ENCODE results near the gene B4GAT1.

Gene B4GAT1

GRCh38 chr11:66317322-66317722, 30.1 kb downstream of the B4GAT1 start:
- peaks cover 3% of the 10 kb centered on the region for H3K36me3 ChIP-seq (ENCODE audit: insufficient read depth, insufficient read length, low read length)
- DNase-seq (ENCODE audit: low read depth, low spot score): no peak
- H3K27me3 ChIP-seq (ENCODE audit: insufficient read depth, insufficient read length): peaks cover 19% of the 10 kb centered on the region
- peak overlapping the region; percentile 54 for H3K9ac ChIP-seq (ENCODE audit: insufficient read length, low read depth)
- peaks cover 11% of the 10 kb centered on the region; the same call in 1 of the 2 replicates for H3K9me3 ChIP-seq (ENCODE audit: insufficient read depth, low read length)
- TF ChIP-seq SUZ12 (IDR thresholded peaks at IDR 0.05; ENCODE audit: extremely low read depth, insufficient read depth, insufficient read length) (no peak), YY1 (IDR thresholded peaks at IDR 0.05; ENCODE audit: insufficient read depth, insufficient read length) (no peak), ZNF274 (IDR thresholded peaks at IDR 0.05; ENCODE audit: low read depth, low read length) (no peak)
- H3K4me1 ChIP-seq (ENCODE audit: insufficient read depth, insufficient read length): peaks cover 41% of the 10 kb centered on the region
- peak overlapping the region; percentile 8 for H3K4me3 ChIP-seq (ENCODE audit: insufficient read length, low read depth)

- Histone ChIP-seq H3K9me3 (ENCODE audit: insufficient read depth, low read length) (peaks cover 11% of the 10 kb centered on the region; the same call in 1 of the 2 replicates), H3K9ac (ENCODE audit: insufficient read length, low read depth) (peak within 1 kb of the TSS; percentile 56), H3K4me1 (ENCODE audit: insufficient read depth, insufficient read length) (peaks cover 41% of the 10 kb centered on the region), H3K36me3 (ENCODE audit: insufficient read depth, insufficient read length, low read length) (peaks cover 3% of the 10 kb centered on the region), H3K4me3 (ENCODE audit: insufficient read length, low read depth) (peak within 1 kb of the TSS; percentile 8), H3K27me3 (ENCODE audit: insufficient read depth, insufficient read length) (peaks cover 19% of the 10 kb centered on the region)
- no peak for DNase-seq (ENCODE audit: low read depth, low spot score)
- no peak for TF ChIP-seq ZNF274 (IDR thresholded peaks at IDR 0.05; ENCODE audit: low read depth, low read length)
- no peak for TF ChIP-seq SUZ12 (IDR thresholded peaks at IDR 0.05; ENCODE audit: extremely low read depth, insufficient read depth, insufficient read length)
- TF ChIP-seq YY1 (IDR thresholded peaks at IDR 0.05; ENCODE audit: insufficient read depth, insufficient read length): no peak
Measured at GRCh38 chr11:66316849-66317251, 30.6 kb downstream of the B4GAT1 start, which contains the start of gene CD248. CD248 (minus strand) TSS chr11:66317044; CDS start chr11:66317027, 17 bp downstream.

- Histone ChIP-seq H3K36me3 (ENCODE audit: insufficient read depth, insufficient read length, low read length) (peaks cover 3% of the 10 kb centered on the region), H3K27me3 (ENCODE audit: insufficient read depth, insufficient read length) (peaks cover 19% of the 10 kb centered on the region), H3K9ac (ENCODE audit: insufficient read length, low read depth) (peak overlapping the region; percentile 56), H3K4me1 (ENCODE audit: insufficient read depth, insufficient read length) (peaks cover 42% of the 10 kb centered on the region), H3K4me3 (ENCODE audit: insufficient read length, low read depth) (no peak overlapping the region), H3K9me3 (ENCODE audit: insufficient read depth, low read length) (peaks cover 11% of the 10 kb centered on the region; the same call in 1 of the 2 replicates)
- no peak for DNase-seq (ENCODE audit: low read depth, low spot score)
- TF ChIP-seq SUZ12 (IDR thresholded peaks at IDR 0.05; ENCODE audit: extremely low read depth, insufficient read depth, insufficient read length) (no peak), ZNF274 (IDR thresholded peaks at IDR 0.05; ENCODE audit: low read depth, low read length) (no peak), YY1 (IDR thresholded peaks at IDR 0.05; ENCODE audit: insufficient read depth, insufficient read length) (no peak)
Measured at GRCh38 chr11:66315921-66316811, 31.3 kb downstream of the B4GAT1 start.

DNA sequence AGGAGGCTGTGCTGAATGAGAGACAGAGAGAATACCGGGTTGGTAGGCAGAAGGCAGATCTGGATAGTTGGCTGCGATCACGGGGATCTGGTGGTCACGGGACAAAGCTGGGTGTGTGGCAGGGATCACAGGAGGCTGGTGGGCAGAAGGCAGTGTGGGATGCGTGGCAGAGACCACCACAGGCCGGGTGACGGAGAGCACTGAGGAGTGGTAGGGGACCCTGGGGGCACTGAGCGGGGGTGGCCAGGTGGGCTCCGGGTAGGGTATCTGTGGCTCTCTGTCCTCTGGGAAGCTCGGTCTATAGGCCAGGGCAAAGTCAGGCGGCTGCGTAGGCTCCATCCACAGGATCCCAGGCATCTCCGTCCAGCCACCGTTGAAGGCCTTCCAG, 31.9 kb downstream of the B4GAT1 start:
- DNase-seq (ENCODE audit: low read depth, low spot score): no peak
- H3K4me1 ChIP-seq (ENCODE audit: insufficient read depth, insufficient read length): peaks cover 45% of the 10 kb centered on the region
- no peak for TF ChIP-seq YY1 (IDR thresholded peaks at IDR 0.05; ENCODE audit: insufficient read depth, insufficient read length)
- TF ChIP-seq ZNF274 (IDR thresholded peaks at IDR 0.05; ENCODE audit: low read depth, low read length): no peak
- no peak for TF ChIP-seq SUZ12 (IDR thresholded peaks at IDR 0.05; ENCODE audit: extremely low read depth, insufficient read depth, insufficient read length)
- peaks cover 11% of the 10 kb centered on the region; the same call in 1 of the 2 replicates for H3K9me3 ChIP-seq (ENCODE audit: insufficient read depth, low read length)
- H3K27me3 ChIP-seq (ENCODE audit: insufficient read depth, insufficient read length): peaks cover 19% of the 10 kb centered on the region
- peak overlapping the region; percentile 56 for H3K9ac ChIP-seq (ENCODE audit: insufficient read length, low read depth)
- peaks cover 3% of the 10 kb centered on the region for H3K36me3 ChIP-seq (ENCODE audit: insufficient read depth, insufficient read length, low read length)
- H3K4me3 ChIP-seq (ENCODE audit: insufficient read length, low read depth): no peak overlapping the region

DNA sequence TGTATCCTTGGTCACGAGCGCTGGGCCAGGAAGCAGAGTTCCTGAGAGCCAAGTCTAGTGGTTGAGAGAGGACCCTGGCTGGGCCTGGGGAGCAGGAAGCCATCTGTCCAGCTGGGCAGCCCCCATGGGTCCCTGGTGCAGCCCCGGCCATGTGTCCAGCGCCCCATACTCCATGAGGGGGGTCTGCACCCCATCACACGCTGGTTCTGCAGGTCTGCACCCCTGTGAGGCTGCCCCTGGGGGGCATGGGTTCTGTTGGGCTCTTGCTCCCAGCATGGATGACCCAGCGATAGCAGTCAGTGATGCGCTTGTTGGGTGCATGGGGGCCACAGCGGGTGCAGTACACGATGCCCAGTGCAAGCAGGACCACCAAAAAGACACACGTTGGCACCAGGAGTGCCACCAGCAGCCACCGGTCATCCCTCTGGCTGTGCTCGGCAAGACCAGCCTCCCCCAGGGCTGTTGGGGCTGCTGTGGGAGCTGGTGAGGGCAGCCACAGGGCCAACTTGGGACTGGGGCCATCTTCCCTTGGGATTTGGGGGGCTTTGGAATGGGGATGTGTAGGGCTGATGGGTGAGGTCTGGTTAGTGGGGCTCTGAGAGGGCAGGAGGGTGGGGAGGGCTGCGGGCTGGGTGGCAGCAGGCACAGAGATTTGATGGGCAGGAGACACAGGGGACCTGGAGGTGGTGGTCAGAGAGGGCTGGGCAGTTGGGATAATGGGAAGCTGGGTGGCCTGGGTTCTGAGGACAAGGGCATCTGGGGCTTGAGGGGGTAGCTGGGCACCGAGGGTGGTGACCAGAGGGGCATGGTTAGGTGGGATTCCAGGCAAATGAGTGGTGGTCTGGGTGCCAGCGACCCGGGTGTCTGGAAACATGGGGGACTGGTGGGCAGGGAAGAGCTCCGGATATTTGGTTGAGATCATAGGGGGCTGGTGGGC, 32.6 kb downstream of the B4GAT1 start:
- Histone ChIP-seq H3K9ac (ENCODE audit: insufficient read length, low read depth) (peak overlapping the region; percentile 23), H3K4me3 (ENCODE audit: insufficient read length, low read depth) (no peak overlapping the region), H3K4me1 (ENCODE audit: insufficient read depth, insufficient read length) (peaks cover 46% of the 10 kb centered on the region), H3K27me3 (ENCODE audit: insufficient read depth, insufficient read length) (peaks cover 19% of the 10 kb centered on the region), H3K36me3 (ENCODE audit: insufficient read depth, insufficient read length, low read length) (peaks cover 3% of the 10 kb centered on the region), H3K9me3 (ENCODE audit: insufficient read depth, low read length) (peaks cover 11% of the 10 kb centered on the region; the same call in 1 of the 2 replicates)
- DNase-seq (ENCODE audit: low read depth, low spot score): no peak
- no peak for TF ChIP-seq ZNF274 (IDR thresholded peaks at IDR 0.05; ENCODE audit: low read depth, low read length)
- no peak for TF ChIP-seq YY1 (IDR thresholded peaks at IDR 0.05; ENCODE audit: insufficient read depth, insufficient read length)
- TF ChIP-seq SUZ12 (IDR thresholded peaks at IDR 0.05; ENCODE audit: extremely low read depth, insufficient read depth, insufficient read length): no peak

DNA sequence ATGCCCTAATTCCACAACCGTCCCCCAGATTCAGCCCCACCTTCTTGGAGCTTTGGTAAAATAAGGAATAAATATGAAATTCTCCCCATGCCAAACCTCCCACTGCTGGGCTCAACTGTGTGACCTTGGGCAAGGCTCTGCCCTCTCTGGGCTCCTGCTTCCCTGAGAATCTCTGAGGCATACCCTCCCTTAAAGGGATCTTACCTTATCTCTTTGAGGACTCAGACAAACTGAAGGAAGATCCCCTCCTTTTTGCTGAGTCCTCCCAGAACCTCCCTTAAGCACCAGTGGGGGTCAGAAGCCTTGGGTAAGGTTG, 33.3 kb downstream of the B4GAT1 start:
- H3K4me3 ChIP-seq (ENCODE audit: insufficient read length, low read depth): peak overlapping the region; percentile 48
- peaks cover 19% of the 10 kb centered on the region for H3K27me3 ChIP-seq (ENCODE audit: insufficient read depth, insufficient read length)
- peak overlapping the region; percentile 87 for H3K9ac ChIP-seq (ENCODE audit: insufficient read length, low read depth)
- no peak for DNase-seq (ENCODE audit: low read depth, low spot score)
- H3K9me3 ChIP-seq (ENCODE audit: insufficient read depth, low read length): peaks cover 6% of the 10 kb centered on the region; the same call in 1 of the 2 replicates
- TF ChIP-seq SUZ12 (IDR thresholded peaks at IDR 0.05; ENCODE audit: extremely low read depth, insufficient read depth, insufficient read length): no peak
- no peak for TF ChIP-seq YY1 (IDR thresholded peaks at IDR 0.05; ENCODE audit: insufficient read depth, insufficient read length)
- no peak for TF ChIP-seq ZNF274 (IDR thresholded peaks at IDR 0.05; ENCODE audit: low read depth, low read length)
- H3K4me1 ChIP-seq (ENCODE audit: insufficient read depth, insufficient read length): peaks cover 47% of the 10 kb centered on the region
- H3K36me3 ChIP-seq (ENCODE audit: insufficient read depth, insufficient read length, low read length): peaks cover 3% of the 10 kb centered on the region

All from NT2/D1 (cell line).